ENCODE results near the gene CDH26. TPM values are rescaled to one million over a fixed set of nuclear protein-coding genes. Genes with fewer than 3 reads are reported as not detected.

The CDH26 gene
- total and polyA plus RNA-seq, 9 of the 15 experiments (the other 6 are each of a cell fraction or from before 2014, with no cell fraction given) = 0.07 to 0.13 (median 0.10) TPM; not detected in 4

DNA sequence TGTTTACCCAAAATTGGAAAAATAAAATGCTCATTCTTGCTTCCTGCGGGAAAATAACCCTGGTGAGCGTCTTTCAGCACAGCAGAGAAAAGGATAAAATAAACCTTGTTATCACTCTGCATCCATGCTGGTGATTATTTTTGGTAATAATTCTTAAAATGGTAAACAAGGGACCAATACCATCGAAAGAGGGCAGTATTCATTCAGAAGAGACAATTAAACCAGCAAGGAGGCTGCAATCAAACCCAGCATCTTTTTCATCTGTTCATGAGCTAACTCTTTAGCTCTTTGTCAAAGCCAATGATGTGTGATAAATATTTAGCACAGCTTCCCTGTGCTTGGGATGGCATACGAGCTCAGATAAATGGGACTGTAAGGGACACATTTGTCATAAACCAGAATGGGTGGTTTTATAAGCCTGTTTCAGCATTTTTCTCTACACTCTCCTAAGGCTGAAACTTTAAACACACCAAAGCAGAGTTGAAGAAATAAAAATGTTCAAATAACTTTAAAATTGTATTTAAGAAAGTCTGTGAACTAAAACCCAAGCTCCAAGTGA lies 34.4 kb downstream of the CDH26 start:
- H3K36me3 ChIP-seq (ENCODE audit: control insufficient read depth, insufficient read depth, low read length) = no peaks in the 10 kb centered on the region
- H4K20me1 ChIP-seq (replicated peaks; ENCODE audit: control insufficient read depth, insufficient read depth, low read length) = no peaks in the 10 kb centered on the region
- no peaks in the 10 kb centered on the region for H3K79me2 ChIP-seq (ENCODE audit: control insufficient read depth, insufficient read depth, low read length)
- in situ Hi-C loops (cut with MboI) (no loop called here), intact Hi-C loops (cut with micrococcal nuclease) (no loop called here)
- H3K4me3 ChIP-seq = no peak overlapping the region
- DNase-seq (ENCODE audit: extremely low read depth in 1 of 4, low spot score in 3 of 4) (no peak), ATAC-seq (no peak), FAIRE-seq (no peak)
- H3K4me2 ChIP-seq (ENCODE audit: insufficient read depth, low read length) = no peak overlapping the region
- H3K4me1 ChIP-seq (replicated peaks in 1 of 2; ENCODE audit: control insufficient read depth in 2 of 2, insufficient read depth in 2 of 2, low read length in 2 of 2) = no peaks in the 10 kb centered on the region; a peak in 1 of 5 replicates
- POLR2A ChIA-PET = no interaction called here
- 4% methylated on average over 4 of the region's 4 CpGs for WGBS (ENCODE audit: insufficient coverage, low coverage, missing lambda C conversion rate)
- H3K9ac ChIP-seq (ENCODE audit: insufficient read depth in 1 of 2, low read depth in 2 of 2, low read length in 2 of 2) = no peak overlapping the region
- peak in 1 of 2 experiments; percentile 33; a peak in 3 of 4 replicates for TF ChIP-seq RAD21 (CRISPR knock-in tag; conservative IDR thresholded peaks at IDR 0.05 in 1 of 2, IDR thresholded peaks at IDR 0.05 in 1 of 2)
- TF ChIP-seq, protein P1, sequence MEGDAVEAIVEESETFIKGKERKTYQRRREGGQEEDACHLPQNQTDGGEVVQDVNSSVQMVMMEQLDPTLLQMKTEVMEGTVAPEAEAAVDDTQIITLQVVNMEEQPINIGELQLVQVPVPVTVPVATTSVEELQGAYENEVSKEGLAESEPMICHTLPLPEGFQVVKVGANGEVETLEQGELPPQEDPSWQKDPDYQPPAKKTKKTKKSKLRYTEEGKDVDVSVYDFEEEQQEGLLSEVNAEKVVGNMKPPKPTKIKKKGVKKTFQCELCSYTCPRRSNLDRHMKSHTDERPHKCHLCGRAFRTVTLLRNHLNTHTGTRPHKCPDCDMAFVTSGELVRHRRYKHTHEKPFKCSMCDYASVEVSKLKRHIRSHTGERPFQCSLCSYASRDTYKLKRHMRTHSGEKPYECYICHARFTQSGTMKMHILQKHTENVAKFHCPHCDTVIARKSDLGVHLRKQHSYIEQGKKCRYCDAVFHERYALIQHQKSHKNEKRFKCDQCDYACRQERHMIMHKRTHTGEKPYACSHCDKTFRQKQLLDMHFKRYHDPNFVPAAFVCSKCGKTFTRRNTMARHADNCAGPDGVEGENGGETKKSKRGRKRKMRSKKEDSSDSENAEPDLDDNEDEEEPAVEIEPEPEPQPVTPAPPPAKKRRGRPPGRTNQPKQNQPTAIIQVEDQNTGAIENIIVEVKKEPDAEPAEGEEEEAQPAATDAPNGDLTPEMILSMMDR (IDR thresholded peaks at IDR 0.05 in 2 of 3, conservative IDR thresholded peaks at IDR 0.05 in 1 of 3; ENCODE audit: insufficient read depth in 2 of 3, low read depth in 1 of 3, low read length in 3 of 3) = peak in 2 of 3 experiments; percentile 14 to 23; a peak in 1 of 6 replicates
- TF ChIP-seq, protein P2, sequence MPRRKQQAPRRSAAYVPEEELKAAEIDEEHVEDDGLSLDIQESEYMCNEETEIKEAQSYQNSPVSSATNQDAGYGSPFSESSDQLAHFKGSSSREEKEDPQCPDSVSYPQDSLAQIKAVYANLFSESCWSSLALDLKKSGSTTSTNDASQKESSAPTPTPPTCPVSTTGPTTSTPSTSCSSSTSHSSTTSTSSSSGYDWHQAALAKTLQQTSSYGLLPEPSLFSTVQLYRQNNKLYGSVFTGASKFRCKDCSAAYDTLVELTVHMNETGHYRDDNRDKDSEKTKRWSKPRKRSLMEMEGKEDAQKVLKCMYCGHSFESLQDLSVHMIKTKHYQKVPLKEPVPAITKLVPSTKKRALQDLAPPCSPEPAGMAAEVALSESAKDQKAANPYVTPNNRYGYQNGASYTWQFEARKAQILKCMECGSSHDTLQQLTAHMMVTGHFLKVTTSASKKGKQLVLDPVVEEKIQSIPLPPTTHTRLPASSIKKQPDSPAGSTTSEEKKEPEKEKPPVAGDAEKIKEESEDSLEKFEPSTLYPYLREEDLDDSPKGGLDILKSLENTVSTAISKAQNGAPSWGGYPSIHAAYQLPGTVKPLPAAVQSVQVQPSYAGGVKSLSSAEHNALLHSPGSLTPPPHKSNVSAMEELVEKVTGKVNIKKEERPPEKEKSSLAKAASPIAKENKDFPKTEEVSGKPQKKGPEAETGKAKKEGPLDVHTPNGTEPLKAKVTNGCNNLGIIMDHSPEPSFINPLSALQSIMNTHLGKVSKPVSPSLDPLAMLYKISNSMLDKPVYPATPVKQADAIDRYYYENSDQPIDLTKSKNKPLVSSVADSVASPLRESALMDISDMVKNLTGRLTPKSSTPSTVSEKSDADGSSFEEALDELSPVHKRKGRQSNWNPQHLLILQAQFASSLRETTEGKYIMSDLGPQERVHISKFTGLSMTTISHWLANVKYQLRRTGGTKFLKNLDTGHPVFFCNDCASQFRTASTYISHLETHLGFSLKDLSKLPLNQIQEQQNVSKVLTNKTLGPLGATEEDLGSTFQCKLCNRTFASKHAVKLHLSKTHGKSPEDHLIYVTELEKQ (CRISPR knock-in tag; IDR thresholded peaks at IDR 0.05) = no peak
- no peaks in the 10 kb centered on the region for H3K9me1 ChIP-seq (ENCODE audit: control insufficient read depth, insufficient read depth, low read length)
- peaks cover 4 to 5% of the 10 kb centered on the region in 2 experiments; a peak in 4 of 5 replicates for H3K27me3 ChIP-seq (ENCODE audit: control insufficient read depth in 2 of 2, insufficient read depth in 2 of 2, low read length in 2 of 2)
- H3K9me3 ChIP-seq (replicated peaks; ENCODE audit: control insufficient read depth, insufficient read depth, low read depth, low read length) = no peaks in the 10 kb centered on the region
- no peak overlapping the region for H2AFZ ChIP-seq (ENCODE audit: low read depth, low read length)
- H3K27ac ChIP-seq (ENCODE audit: extremely low read depth, low read depth, low read length) = no peak overlapping the region
- CTCF ChIA-PET (ENCODE audit: low intra/inter-chr PET ratio) = no interaction called here
- no TSS peak for BruUV-seq (replicated peaks)
